HG02623 (cell line): ENCODE data around the gene PTCD3.

Experiments used
- ATAC-seq: cut with Tn5 transposase; IDR thresholded peaks from one replicate; pipeline ENCODE4 v1.9.1; 2021; ENCODE audit warnings: moderate library complexity; ENCODE audit not compliant: unreplicated experiment

The PTCD3 gene

DNA sequence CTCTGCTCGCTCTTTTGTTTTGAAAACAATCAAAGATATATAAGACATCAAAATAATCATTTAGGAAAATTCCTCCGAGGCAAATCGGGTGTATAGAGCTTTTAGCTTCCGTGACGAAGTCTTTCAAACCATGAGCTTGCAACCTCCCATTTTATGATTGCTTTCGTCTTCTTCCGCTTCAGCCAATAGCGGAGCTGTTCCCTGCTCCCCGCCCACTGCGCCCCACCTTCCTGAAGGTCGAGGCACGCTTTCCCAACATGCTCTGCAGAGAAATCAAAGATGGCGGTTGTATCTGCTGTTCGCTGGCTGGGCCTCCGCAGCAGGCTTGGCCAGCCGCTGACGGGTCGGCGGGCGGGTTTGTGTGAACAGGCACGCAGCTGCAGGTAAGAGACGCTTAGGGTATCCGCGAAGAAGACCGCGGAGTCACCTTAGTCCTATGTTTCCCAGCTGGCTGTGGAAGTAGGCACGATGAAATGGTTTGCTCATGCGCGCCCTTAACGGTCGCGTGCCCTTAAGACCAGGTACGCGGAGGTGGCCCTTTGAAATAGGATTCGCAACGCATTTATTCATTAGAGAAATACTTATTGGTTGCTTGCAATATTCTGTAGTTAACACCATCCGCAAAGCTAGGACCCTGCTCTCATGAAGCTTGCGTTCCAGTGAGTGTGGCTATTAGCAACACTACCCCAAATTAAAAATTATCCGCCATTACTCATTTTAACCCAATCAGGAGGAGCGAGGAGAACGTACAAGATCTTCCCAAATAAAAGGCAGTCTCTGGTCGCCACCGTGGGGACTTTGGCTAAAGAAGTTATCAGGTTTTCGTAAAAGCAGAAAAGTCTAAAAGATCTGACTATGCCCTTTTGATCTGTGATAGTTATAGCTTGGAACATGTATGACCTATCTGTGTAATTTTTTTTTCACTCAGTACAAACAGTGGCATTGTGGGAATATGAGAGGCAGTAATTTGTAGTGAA is at the start of gene PTCD3:
Gene PTCD3 (plus strand): TSS at position 267 of the 977 bp plus-strand sequence. CDS start 13 bp downstream, at position 280.
- peak; percentile 82 for ATAC-seq

DNA sequence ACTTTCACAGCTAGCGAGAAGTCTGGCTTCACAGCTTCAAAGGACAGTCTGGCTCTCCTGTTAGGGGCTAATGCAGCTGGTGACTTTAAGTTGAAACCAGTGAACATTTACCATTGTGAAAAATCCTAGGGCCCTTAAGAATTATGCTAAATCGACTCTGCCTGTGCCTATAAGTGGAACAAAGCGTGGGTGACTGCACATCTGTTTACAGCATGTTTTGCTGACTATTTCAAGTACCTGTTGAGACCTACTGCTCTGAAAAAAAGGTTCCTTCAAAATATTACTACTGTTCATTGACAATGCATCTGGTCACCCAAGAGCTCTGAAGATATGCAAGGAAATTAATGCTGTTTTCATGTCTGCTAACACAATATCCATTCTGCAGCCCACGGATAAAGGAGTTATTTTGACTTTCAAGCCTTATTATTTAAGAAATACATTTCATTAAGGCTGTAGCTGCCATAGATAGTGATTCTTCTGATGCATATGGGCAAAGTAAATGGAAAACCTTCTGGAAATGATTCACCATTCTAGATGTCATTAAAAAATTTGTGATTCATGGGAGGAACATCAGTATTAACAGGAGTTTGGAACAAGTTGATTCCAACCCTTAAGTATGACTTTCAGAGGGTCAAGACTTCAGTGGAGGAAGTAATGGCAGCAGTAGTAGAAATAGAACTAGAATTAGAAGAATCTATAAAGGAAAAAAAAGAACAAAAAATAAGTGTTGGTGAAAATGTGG is 49.3 kb upstream of the PTCD3 start:
- no peak for ATAC-seq

DNA sequence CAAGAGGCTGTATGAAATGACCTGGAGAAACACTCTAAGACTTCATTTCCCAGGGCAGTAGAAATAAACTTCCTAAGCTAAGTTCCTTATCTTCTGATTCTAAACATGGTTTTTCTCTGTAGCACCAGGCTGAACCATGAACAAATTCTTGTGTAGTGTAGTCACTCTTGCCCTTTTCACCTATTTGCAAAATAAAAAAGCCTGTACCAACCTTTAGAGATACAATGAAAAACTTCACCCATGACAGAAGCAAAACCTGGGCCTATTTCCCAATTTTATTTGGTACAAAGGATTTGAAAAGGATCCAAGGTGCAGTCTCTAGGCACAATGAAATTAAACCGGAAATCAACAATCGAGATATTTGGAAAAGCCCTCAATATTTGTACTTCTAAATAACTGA is 44.0 kb upstream of the PTCD3 start:
- no peak for ATAC-seq

- ATAC-seq, result no peak
These were observed 42.0 kb upstream of the PTCD3 start for GRCh38 chr2:86064006-86064405.

DNA sequence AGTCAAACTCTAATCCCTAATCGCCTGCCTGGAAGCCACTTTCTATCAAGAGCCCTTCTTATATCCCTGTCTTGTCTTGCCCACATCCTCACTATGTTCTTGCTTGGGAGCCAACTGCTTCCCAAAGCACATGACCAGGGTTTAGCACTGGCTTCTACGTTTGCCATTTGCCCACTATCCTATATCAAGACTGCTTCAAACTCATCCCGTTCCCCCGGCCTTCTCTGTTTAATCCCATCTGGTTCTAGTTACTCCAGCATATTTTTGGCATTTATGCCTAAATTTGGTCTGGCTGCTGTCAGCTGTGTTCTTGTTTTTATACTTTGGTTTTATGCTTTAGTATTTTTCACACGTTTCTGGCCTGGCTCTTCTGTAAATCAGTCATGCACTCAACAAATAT is 40.5 kb upstream of the PTCD3 start:
- no peak for ATAC-seq

DNA sequence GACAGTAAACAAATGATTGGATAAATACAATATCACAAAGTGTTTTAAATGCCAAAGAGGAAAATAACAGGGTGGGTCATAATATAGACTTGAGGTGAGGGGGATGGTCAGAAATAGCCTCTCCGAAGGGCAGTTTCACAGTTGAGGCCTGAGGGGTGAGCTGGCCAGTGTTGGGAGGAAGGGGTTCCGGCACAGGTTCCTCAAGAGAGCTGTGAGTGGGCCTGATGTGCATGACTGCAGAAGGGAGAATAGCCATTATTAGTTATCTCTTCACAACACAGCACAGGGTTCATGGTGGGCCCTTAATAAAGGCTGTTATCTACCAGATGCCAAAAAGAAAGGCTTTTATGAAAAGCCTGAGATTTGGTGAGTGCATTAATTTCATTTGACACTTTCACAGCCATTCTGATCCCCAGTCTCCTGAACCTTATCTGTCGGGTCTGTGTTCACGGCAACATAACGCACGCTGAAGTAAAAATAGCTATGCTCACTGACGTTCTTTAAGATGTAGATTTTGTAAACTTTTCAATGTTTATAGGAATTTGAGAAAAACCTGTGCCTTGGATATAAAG is 39.9 kb upstream of the PTCD3 start:
- ATAC-seq, result no peak

DNA sequence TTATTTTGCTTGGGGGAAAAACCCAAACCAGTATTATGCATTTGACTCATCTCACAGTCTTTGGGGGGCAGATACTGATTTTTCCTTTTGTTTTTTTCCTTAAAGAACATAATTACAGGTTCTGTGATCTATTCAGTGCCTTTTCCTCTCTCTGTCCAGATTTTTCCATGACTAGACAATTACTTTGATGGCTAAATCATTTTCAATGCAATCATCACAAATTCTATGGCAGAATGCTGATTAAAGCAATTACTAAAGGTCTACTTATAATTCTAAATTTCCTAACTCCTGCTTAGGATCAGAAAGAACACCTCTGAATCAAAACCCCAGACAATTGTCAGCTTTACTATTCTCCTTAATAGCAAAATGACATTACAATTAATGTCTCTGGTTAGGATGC is 39.1 kb upstream of the PTCD3 start:
- ATAC-seq, result no peak

GRCh38 chr2:86068136-86068588 is 37.9 kb upstream of the PTCD3 start:
- ATAC-seq, result peak; percentile 40

DNA sequence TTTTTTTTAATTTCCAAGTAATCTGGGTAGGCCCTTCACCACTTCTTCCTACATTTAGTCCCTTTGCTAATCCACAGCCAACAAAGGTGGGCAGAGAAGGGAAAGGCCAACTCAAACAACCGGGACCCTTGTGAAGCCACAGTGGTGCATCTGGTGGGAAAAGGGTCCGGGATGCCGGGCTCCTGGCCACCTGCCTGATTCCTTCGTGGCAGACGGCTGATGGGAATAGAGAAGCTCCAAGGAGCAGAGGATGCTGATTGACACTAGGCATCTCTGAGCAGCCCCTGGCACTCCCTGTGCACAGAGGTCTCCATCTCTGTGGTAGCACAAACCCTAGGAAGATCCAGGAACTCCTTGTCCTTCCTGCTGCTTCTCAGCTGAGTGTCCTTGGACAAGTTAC is 37.4 kb upstream of the PTCD3 start:
- no peak for ATAC-seq

DNA sequence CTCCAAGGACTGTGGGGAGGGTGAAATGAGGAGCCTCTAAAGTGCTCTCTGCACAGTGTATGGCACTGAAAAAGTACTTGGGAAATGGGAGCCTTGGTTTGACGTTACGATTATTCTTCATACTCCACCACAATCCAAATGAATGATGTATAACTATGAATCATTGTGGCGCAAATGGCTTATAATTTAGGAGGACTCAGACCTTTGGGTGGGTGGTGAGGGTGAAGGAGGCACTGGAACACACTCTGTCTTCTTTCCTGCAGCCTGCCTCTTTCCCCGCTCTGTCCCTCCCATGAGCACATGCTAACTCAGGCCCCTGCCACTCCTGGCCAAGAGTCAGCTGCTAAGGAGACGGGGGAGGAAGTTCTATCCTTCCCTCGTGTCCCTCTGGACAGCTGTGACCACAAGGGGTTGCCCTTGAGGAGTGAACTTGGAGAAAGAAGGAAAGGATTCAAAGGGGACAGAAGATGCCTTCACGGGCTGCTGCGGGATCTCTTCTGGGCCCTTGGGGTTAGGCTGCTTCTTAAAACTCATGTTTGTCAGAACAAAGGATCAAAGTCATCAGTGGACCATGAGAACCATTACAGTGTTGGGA is 36.8 kb upstream of the PTCD3 start:
- ATAC-seq, result no peak

DNA sequence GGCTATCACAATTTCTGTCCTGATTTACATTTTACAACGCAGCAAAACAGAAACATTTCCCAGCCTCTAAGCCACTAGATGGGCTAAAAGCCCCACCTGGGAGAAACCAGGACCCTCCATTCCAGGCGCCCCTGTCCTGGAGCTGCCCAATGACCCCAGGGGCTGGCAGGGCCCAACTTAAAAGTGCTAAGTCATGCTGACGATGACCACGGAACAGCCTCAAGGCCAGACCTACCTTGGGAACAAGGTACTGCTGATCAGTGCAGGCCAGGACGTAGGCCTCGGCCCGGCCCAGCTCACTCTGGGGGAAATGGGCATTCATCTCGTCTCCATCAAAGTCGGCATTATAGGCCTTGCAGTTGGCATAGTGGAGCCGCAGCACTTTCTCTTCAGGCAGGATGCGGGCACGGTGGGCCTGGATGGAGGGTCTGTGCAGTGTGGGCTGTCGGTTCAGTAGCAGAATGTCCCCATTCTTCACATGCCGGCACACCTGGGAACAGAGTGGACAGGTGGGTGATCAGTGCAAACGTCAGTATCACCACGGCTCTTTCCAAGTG is 36.2 kb upstream of the PTCD3 start:
- ATAC-seq, result no peak

GRCh38 chr2:86070868-86071267 is 35.2 kb upstream of the PTCD3 start:
- no peak for ATAC-seq

- no peak for ATAC-seq
These were observed 33.7 kb upstream of the PTCD3 start for GRCh38 chr2:86072271-86072858.

GRCh38 chr2:86073225-86073624 is 32.8 kb upstream of the PTCD3 start:
- ATAC-seq, result no peak

- ATAC-seq, result no peak
These were observed 31.8 kb upstream of the PTCD3 start for GRCh38 chr2:86074256-86074655.

DNA sequence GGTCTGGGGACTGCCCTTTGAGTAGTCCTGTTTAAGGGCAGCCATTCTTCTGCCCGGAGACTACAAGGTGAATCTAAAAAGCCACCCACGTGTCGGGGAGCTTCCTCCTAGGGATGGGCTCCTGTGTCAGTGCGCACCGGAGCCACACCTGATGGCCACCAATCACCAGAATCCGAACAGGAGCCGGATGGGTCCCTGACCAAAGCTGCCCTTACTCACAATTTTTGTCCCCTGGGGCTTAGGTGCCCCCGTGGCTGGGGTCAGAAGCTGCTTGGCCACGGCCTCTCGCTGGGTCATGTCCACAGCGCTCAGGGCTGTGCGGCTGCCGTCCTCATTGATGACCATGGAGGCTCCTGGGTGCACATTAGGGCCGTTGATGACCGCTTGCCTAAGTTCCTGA is 31.2 kb upstream of the PTCD3 start:
- no peak for ATAC-seq

- ATAC-seq, result no peak
These were observed 30.1 kb upstream of the PTCD3 start for GRCh38 chr2:86075886-86076285.

DNA sequence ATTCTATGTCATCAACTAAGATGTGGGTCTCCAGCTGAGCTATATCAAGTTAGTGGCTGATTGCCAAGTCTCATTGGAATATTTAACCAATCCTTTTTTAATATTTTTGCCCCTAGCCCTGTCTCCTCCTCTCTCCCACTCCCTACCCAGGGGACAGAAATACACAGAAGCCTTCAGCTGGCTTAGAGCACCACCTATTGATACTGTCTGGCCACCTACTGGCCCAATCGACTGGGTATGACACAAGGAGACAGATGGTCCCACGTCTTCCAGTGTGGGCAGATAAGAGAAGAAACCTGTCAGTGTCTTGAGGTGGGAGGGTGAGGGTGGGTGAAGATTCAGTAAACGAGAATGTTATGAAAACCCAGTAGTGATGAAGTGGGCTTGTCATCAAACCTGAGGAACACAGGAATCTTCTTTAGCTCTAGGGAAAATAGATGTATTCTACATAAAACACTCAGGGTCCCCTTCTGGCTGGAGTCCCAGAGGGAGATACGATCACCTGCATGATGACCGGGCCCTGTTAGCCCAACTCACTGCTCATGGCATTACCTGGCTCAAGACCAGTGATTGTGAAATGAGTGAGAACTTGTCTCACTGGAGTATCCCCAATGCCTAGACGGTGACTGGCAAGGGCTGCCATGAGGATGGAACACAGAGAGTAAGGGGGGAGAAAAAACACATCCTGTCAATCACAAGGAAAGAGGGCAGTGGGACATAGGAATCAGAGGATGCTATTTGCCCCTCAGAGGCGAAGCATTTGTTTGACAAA is 27.1 kb upstream of the PTCD3 start:
- ATAC-seq, result no peak

DNA sequence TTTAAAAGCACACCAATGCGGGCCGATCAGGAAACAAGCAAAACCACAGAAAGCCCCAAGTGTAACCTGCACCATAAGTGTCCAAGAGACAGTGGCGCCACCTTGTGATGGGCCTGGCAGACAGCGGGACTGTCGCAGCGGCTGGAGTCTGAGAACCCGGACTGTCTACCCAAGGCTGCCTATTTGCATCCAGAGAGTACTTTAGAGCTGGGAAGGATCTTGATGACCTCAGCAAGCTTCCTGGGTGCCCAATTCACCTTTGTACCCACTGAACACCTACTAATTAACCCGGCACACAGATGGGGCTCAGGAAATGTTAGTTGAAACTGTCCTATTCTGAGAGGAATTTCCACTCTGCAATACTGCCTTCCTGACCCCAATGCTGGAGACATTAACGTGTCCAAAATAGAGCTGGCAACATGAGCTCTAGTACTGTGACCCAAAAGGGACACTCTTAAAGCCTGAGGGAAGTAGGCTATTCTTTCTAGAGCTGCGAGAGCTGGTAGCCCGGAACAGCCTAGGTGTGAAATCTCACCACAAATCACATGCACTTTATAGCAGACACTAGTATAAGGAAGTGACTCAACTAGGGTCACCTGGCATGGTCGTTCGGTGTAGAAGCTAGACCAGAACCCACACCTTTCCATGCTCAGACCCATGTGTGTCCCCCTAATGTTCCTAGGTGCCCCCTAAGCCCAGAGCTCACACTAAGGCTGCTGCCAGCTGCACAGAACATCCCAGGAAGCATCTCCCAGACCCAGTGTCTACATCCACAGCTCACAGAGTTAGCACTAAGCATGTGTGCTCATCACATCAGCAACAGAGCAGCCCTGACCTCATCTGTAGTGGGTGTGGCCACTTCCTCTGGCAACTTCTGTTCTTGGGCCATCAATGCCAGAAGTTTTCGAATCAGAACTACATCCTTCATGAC is 25.8 kb upstream of the PTCD3 start:
- peak; percentile 79 for ATAC-seq
